Fibroblast of skin of right biceps (primary cell): Measurements from ENCODE around the gene CD44.
A peak's percentile ranks its signal among the peaks of the same experiment; 100 is the strongest.

Source experiments
- DNase-seq: peaks from one replicate; pipeline ENCODE4 v3.0.0-alpha.2; 2013

CD44 gene

DNA sequence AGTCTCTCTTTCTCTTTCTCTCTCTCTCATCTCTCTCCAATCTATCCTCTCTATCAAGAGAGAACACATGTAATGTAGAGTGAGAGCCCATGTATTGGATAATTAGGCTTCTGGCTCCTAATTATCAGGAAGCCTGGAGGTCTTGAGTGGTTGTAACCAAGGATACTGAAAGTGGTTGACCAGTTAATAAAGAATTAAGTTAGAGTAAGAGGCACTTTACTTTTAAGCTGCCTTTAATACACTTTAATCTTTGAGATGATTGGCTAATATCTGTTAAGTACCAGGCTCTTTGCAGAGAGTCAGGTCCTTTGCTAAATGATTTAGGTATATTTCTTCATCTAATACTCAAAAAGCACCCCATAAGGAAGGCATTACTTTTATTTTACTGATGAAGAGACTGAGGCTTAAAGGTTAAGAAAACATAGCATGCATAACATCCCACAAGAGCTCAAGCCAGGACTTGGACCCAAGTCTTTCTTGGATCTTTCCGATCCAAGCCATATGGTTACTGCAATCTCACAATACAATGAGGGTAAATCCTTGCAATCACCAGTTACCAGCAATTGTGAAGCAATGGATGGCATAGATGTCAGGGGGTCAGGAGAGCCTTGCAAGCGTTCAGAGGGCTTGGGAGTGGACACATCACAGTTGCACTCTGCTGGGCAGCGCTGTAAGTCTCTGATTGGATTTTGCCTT is 22.1 kb downstream of the CD44 start:
- no peak for DNase-seq

DNA sequence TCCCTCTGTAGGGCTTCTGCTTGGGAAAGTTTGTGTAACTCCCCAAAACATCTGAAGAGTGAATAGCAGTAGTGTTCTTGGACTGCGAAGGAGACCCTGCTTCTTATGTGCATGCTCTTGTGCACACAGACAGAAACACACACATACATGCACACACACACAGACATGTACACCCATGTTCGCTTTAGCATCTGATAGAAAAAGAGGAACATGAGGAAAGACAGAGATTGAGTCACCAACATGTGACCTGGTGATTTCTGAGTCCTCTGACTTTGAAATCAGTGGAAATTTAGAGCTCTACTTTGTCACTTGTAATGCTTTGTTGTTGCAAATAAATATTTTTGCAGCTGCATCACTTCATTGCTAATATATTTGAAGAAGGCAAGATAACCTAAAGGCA is 23.8 kb downstream of the CD44 start:
- no peak for DNase-seq

DNA sequence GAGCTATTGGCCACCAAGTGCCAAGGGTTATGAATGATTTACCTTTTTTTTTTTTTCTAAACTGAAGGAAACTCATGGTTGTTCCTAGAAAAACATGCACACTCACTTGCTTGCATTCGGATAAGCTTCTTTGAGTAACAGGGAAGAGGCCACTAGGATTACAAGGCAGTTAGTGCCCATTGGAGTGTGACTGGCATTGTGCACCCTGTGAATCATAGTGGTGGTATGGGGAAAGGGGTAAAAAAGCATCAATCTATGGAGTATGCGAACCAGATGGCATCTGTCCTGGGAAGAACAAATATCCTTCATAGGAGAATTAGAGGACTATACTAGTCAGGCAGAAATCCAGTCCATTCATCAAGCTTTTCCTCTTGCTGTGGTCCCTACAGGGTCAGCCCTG is 24.2 kb downstream of the CD44 start:
- DNase-seq = no peak

DNA sequence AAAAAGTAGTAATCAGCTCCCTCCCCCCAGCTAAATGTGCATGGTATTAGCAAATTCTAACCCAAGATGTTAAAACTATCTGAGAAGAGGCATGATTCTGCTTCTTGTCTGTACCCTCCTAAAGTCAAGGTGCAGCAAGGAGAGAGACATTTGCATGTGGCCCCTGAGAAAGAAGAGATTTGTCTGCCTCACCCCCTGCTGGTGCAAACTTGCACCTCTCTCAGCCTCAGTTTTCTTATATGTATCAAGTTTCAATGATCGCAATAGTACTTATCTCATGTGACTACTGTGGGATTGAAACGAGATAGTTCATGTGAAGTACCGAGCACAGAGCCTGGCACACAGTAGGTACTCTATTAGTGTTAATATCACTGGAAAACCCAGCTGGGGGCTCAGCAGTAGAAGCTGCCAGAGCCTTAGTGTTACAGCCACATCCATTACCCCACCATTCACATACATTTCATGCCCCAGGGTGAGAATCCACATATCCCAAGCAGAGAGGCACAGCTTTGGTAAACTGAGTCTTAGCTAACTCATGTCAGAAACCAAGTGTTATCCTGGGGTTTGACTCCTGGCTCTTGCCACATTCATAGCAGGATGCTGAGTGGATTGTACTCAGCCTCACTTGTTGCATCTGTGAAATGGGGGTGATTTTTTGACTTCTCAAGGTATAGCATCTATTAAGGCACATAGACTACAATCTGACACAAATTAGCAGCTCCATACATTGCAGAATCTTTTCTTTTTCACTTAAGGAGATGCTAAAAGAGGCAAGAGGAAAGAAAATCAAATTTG is 24.9 kb downstream of the CD44 start:
- DNase-seq = no peak

DNA sequence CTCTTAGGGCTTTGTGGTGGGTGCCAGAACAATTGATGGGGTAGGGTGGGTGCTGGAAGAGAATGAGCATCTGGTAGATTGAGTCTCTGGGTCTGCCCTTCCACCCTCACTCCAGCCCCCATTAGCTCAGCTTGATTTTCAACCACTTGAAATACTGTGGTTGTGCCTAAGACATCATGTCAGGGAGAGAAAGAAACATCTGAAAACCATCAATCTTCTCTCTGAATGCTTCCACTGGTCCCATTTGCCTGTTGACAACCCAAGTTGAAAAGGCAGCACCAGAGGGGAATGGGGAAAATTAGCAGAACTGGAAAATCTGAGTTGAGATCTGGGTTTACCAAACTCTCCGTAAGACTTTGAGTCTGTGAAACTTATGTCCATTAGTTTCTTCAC is 26.1 kb downstream of the CD44 start:
- DNase-seq = peak; percentile 69

DNA sequence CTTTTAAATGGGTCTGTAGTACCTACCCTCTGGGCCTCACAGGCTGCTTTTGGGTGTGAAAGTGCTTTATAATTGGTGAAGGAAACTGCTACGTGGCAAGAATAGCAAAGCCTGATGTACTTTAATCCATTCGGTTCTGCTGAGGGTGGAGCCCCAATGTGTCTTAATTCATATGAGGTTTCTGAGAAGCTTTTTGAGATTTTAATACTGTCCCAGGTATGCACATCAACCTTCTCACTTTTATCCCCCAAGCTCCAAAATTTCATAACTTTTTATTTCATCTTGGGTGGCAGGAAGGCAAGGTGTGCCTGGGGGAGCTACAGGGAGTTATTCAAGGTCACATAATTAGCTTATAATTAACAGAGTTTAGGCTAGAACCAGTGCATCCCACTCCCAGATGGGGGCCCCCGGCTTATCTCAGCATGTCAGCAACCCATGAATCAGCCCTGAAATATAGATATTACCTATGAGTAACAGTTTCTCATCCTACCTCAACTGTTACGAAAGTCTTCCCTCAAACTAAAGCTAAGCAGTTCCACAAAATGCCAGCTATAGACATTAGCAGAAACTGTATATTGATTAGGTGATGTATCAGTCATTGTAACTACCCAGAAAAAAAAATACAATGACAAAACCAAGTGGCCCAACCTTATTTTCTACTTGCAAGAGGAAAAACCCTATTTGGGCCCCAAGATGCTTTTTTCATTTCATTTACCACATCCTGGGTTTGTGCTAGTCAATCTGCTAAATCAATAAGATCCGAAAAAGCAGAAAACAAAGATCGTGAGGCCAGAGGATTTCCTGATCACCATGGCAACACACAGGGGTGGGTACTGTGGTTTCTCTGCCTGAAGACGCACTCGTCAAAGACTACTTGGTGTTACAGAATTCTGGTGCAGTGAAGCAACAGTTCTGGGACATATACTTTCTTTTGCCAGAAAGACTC is 26.7 kb downstream of the CD44 start:
- peak; percentile 85 for DNase-seq

DNA sequence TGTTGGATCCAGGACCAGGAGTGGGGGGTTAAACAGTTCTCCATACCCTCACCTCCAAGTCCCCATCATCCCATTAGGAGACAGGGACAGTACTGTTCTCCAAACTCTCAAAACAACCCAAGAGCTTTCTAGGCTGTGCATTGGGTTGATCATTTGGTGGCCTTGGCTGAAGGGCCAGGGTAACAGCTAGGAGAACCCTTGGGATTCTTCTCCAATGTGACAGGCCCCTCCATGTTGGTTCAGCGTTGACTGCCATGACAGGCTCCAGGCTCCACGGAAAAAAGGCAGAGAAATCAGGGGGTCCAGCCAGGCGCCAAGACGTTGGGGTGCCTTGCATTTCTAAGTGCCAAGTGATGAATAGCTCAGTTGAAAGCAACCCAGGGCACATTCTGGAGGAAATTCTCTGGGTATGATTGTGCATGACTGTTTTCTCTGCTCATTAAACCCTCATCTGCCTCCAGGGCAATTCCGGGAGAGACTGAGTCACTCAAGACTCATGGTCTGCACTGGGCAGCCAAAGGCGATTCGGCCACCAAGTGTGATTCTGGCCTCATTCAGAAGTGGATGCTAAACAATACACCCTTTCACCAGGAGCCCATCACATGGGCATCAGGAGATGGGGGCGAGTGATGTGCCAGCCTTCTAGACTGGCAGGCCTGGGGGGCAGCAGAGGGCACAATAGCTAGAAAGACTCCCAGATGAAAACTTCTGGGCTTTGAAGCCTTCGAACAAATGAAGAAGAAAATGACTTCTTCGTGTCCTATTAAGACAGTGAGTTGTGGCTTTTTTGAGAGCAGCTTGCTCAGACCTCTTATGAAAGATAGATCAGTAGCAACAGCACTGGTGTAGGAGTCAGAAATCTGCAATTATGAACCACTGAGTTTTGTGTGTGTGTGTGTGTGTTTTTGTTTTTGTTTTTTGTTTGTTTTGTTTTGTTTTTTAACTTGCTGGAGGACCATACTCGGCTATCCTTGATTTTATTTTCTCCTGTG is 27.7 kb downstream of the CD44 start:
- peak; percentile 94 for DNase-seq

DNA sequence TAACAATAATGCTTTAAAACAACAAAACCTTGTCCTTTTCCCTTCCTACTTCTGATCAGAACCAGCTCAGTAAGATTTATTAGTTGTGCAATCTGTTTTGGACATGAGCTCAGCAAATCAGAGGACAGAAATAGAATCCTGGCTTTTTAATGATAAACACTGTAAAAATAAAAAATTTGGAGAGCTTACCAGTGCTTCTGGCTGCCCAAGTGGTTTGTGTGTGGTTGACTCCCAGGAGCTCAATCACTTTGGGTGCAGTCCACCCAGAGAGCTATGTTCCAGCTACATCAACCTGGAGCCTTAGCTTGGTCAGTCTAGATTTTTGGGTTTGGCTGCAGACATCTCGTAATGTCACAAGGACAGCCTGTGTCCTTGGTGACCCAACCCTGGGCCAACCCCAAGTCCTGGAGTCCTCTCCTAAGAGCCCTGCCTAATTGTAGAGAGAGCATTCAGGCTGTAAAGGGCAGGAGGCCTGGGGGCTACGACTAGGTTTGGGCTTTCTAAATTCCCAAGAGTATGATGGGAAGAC is 28.5 kb downstream of the CD44 start:
- DNase-seq = no peak

DNA sequence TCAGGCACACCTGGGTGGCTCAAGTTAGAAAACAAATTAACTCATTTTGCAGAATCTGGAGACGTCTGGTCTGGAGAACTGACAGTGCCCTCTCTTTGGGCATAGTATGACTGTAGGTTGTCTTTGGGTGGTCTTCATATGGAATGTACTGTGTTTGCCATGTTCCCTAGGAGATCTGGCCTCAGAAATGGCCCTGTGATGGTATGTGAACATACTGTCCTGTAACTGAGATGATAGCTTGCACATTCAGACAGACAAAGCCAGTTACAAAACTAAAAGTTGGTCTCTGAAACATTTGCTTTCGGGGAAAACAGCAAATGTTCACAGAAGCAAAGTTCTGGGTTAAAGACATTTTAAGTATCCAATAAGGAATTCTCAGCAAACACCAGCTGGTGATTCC is 29.7 kb downstream of the CD44 start:
- DNase-seq = peak; percentile 66

DNA sequence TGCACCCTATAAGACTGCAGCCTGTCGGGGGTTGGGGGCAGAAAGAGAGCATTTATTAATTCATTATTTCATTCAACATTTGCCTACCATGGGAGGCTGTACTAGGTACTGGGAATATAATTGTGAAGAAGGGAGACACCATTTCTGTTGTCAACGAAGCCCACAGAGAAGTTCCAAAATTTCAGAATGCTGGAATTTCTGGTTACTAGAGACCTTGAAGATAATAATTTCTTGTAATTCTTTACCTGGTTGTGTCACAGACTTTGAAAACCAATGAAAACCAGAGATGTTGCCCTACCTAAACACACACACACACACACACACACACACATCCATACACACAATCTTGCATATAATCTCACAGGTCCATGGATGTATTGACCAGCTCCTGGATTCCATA is 30.1 kb downstream of the CD44 start:
- no peak for DNase-seq

DNA sequence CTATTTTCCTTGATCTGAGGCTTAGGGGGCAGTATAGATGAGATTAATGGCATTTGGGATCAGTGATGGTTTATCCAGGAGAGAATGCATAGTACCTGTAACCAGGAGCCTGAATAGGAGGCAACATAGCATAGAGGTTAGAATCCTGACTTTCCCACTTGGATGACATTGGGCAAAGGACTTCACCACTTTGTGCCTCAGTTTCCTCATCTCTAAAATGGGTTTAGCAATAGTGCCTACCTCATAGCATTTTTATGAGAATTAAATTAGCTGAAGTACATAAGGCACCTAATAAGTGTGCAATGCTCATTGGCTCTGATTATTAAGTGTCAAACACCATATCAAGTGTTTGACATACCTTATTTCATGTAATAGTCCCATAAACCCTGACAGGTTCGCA is 30.8 kb downstream of the CD44 start:
- no peak for DNase-seq

DNA sequence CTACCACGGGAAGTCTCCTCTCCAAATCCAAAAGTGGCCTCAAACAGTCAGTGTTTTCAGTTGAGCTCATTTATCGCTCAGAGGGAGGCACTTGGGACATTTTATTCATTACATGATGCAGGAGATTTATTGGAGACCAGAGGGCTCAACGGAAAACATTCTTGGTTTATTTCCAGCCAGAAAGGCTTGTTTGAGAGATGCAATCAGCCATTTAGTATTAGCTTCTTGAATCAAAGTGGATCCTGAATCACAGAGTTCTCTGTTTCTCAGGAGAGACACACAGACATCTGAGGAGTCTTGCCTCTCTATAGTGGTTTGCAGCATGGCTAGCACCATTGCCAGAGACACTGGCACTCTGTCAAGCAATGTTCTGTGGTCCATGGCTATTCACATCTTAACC is 31.5 kb downstream of the CD44 start:
- DNase-seq = peak; percentile 75

DNA sequence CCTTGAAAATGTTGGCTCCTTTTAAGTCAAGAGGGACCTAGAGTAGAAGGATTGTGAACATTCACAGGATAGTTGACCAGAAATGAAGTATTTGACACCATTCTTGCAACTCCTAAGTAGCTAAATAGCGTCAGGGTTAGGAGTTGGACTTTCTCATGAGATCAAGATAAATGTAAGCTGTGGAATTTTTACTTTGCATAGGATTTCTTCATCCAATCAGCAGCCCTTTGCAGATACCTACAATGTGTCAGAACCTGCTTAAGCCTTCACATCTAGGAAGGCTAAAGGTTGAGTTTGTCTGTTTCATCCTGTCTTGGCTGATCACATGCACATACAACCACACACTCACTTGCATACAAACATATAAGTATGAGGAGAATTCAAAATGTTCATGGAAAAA is 32.3 kb downstream of the CD44 start:
- peak; percentile 41 for DNase-seq

DNA sequence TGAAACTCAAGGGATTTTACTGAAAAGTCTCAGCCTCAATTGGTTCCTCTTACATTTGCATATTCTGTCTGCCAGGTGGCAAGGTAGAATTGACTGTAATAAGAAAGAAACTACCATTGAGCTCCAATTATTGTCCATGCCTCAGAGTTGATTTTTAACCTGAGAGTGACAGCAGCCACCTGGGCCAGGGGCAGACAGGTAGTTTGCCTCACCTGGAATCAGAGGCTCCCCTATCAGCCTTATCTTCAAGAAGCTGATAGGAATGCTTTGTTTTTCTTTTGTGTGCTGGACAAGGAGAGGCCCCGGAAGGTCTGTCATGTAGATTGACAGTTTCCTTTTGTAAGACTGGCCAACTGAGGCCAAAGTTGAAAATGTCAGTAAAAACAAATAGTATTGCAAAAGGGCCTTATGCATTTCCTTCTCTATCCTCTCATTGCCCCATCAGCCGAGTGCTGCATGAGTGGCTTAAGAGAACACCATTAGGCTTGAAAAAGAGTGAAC is 34.1 kb downstream of the CD44 start:
- DNase-seq = no peak

DNA sequence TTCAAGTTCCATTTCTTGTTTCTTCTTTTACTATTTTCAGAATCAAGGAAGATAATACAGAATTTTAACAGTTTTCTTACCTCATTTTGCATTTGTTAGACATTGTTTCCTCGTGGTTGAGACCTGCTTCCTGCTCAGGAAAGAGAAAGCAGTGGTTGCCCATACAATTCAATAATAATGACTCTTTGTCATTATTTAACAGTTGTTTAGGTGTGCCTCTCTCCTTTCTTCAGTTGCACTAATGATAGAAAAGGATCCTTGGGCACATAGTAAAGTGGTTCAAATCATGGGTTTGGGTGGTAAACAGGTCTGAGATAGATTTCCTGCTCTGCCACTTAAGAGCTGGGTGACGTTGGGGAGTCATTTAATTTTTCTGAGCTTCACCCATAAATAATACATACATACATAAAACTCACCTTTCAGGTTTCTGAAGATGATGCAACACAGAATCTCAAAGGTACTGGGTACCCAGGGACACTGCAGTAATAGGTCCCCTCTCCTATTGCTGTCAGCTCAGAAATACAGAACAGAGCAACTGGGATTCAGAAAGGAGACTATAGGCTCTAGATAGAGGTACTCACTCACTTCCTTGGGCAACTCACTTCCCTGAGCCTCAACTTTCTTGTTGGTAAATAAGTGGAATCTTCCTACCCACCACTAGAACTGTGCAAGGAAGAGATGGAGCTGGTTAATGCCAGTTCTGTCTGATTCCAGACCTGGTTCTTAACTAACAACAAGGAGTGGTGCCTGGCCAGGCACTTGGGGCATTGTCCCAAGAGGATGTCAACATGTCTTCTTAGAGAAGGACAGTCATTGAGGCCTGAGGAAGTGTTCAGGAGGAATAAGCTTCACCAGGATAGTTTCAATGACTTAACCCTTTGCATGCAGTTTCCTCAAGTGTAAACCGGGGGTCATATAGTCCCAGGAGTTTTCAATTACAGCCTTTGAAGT is 34.9 kb downstream of the CD44 start:
- no peak for DNase-seq

DNA sequence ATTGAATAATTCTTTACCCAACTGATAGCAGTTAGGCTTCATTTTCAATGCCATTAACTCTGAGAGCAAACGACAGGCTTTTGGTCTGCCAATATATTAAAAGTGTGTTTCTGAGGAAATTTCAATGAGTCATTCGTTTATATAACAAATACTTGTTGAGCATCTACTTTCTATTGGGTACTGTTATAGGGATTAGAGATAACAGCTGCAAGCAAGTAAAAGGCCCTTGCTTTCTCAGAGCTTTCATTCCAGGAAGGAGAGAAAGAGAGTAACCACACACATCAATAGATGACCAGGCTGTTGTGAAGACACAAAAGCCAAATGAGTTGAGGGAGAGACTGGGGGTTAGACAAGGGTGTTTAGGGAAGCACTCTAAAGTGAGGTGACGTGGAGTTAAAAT is 35.7 kb downstream of the CD44 start:
- DNase-seq = peak; percentile 81

DNA sequence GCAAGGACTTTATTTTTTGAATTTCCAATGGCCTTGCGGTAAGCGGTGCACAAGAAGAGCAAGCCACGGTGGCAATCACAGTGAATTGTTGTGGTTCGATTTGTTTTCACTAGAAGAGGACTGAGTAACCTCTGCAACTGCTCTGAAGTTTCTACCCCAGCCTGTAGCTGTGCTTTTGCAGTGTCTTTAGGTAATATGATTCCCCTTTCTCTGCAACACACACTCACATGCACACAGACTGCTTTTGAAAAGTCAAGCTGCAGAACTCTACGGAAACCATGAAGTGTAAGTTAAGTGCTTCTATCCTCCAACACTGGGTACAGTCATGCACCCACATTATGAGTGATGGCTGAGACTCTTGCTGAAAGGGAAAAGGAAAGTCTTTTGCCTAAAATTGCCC is 38.4 kb downstream of the CD44 start:
- peak; percentile 63 for DNase-seq

DNA sequence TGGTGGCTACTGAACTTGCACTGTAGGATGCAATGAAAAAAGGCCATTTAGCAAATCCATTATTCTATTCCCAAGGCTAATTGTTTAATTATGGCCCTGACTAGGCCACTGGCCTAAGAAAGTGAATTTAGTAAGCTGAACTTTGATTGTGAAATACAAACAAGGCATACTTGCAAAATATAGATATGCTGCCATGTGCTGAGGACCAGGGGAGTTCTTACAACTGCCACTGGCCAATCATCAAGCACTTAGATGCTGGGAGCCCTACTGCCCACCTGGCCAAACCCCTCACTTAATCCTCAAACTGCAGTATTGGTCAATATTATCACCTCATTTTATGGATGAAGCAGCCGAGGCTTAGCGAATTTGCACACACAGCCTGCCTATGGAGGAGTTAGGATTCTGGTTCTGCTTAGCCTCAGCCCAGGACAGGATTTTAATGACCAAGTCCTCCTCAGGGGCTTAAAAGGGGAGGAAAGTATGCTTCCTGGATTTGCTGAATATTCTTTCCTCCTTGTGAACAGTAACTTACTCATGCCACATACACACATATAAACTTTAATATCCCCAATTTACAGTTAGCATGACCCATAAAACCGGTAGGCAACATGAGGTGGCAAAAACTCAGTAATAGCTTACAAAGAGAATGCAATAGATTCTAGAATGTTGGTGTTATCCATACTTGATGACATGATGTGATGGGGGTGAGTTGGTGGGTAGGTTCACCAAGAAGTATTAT is 39.3 kb downstream of the CD44 start:
- no peak for DNase-seq

DNA sequence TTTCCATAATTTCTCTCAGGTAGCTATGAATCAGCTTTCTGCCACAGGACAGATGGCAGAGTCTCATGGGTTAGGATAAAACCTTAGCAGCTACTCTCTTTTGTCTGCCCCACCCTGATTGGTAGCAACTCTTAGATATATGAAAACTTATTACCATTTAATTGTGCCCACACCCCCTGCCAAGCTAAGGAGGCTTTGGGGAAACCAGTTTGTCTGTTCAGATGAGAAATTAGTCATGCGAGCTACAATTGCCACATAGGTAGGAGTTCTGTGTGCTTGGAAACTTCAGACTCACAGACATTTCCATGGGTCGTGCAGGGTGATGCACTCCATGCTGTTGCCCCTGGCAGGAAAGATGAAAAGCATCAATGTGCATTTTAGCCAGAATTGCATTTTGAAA is 39.9 kb downstream of the CD44 start:
- DNase-seq = no peak
